Activated CD4-positive, alpha-beta memory T cell treated with anti-CD3 and anti-CD28 coated beads for 36 hours (primary cell): ENCODE data around the gene PPIG. TPM values are rescaled to one million over a fixed set of nuclear protein-coding genes. Genes with fewer than 3 reads are reported as not detected.
A peak's percentile ranks its signal among the peaks of the same experiment; 100 is the strongest.

Experiments used
- CTCF ChIA-PET: fragments of 350-600 bp; sonication (Branson Sonifier 250); formaldehyde crosslinking; loops from one replicate; lab custom pipeline; 2021; ENCODE audit warnings: antibody characterized with exemption, inconsistent platforms; lab: Charles Lee
- POLR2A ChIA-PET: fragments of 350-600 bp; sonication (Branson Sonifier 250); formaldehyde crosslinking; loops from one replicate; lab custom pipeline; 2021; ENCODE audit warnings: antibody characterized with exemption; lab: Charles Lee
- DNase-seq: peaks from one replicate; pipeline ENCODE4 v3.0.0-alpha.2; 2020
- H3K27ac Mint-ChIP-seq: one replicate; pipeline ENCODE4 v1.8.0; 2021; ENCODE audit warnings: mixed read lengths
- H3K27me3 Mint-ChIP-seq: one replicate; pipeline ENCODE4 v1.8.0; 2021; ENCODE audit warnings: mixed read lengths
- H3K36me3 Mint-ChIP-seq: one replicate; pipeline ENCODE4 v1.8.0; 2021; ENCODE audit warnings: mixed read lengths
- H3K4me1 Mint-ChIP-seq: one replicate; pipeline ENCODE4 v1.8.0; 2021; ENCODE audit warnings: low read depth, mixed read lengths
- H3K4me3 Mint-ChIP-seq: one replicate; pipeline ENCODE4 v1.8.0; 2021; ENCODE audit warnings: mild to moderate bottlenecking, mixed read lengths
- H3K9me3 Mint-ChIP-seq: one replicate; pipeline ENCODE4 v1.8.0; 2021; ENCODE audit warnings: mixed read lengths
- intact Hi-C: fragments of 100-400 bp; cut with micrococcal nuclease; formaldehyde crosslinking; loops from one replicate; pipeline ENCODE4 v1.15.1; 2023
- total RNA-seq, 2 experiments: library from RNA; stranded (reverse); gene quantifications; one replicate each; pipeline ENCODE4 v1.2.3, GENCODE V29; 2021

The PPIG gene
- total RNA-seq, 2 experiments from 2014 or later, result 52.3 to 55.3 TPM

GRCh38 chr2:169664978-169665930 is 81.1 kb downstream of the PPIG start:
- Mint-ChIP-seq H3K4me1 (no peaks in the 10 kb centered on the region), H3K4me3 (no peak overlapping the region), H3K9me3 (no peaks in the 10 kb centered on the region), H3K36me3 (no peaks in the 10 kb centered on the region), H3K27ac (no peak overlapping the region), H3K27me3 (no peaks in the 10 kb centered on the region)
- no peak for DNase-seq
- intact Hi-C loops, result no loop called here
- POLR2A ChIA-PET, result no interaction called here
- CTCF ChIA-PET, result no interaction called here

DNA sequence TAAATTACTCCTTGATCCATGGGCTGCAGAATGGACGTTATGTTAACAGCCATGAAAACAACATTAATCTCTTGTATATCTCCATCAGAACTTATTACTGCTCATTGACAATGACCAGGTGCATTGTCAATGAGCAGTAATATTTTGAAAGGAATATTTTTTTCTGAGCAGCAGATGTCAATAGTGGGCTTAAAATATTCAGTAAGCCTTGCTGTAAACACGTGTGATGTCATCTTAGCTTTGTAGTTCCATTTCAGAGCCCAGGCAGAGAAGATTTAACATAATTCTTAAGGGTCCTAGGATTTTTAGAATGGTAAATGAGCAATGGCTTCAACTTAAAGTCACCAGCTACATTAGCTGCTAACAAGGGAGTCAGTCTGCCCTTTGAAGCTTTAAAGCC is 83.4 kb downstream of the PPIG start:
- DNase-seq, result no peak
- Mint-ChIP-seq H3K4me3 (no peak overlapping the region), H3K36me3 (no peaks in the 10 kb centered on the region), H3K27ac (no peak overlapping the region), H3K27me3 (peaks cover under 1% of the 10 kb centered on the region), H3K4me1 (no peaks in the 10 kb centered on the region), H3K9me3 (no peaks in the 10 kb centered on the region)
- intact Hi-C loops, result no loop called here
- ChIA-PET CTCF (interaction anchor here (0.6 kb wide), 1 partner anchor 445 kb away, joined by 3 read pairs; no protein-coding TSS in a partner anchor), POLR2A (interaction anchor here (0.7 kb wide), 1 partner anchor 15 kb away, joined by 3 read pairs; no protein-coding TSS in a partner anchor)

DNA sequence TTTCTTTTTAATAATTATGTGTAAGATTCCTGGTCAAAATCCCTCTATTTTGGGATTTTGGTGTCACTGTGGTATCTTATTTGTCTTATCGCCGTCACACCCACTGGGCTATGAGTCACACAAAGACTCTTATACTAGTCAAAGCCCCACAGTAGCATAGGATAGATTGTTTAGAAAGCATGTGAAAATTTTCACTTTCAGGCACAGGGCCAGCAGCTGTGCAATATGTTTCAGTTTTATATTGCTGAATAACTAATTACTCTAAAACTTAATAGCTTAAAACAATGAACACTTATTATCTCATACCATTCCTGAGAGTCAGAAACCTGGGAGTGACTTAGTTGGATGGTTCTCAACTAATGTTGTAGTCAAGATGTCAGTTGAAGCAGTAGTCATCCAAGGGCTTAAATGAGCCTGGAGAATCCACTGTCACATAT is 86.1 kb downstream of the PPIG start:
- Mint-ChIP-seq H3K36me3 (no peaks in the 10 kb centered on the region), H3K4me3 (no peak overlapping the region), H3K27ac (no peak overlapping the region), H3K9me3 (no peaks in the 10 kb centered on the region), H3K27me3 (peaks cover 7% of the 10 kb centered on the region), H3K4me1 (no peaks in the 10 kb centered on the region)
- POLR2A ChIA-PET, result no interaction called here
- intact Hi-C loops, result no loop called here
- CTCF ChIA-PET, result interaction anchor here (0.7 kb wide), 1 partner anchor 24 kb away, joined by 3 read pairs; the partner anchor contains the start of gene CFAP210
- no peak for DNase-seq

- ChIA-PET POLR2A (no interaction called here), CTCF (no interaction called here)
- H3K36me3 Mint-ChIP-seq, result no peaks in the 10 kb centered on the region
- peaks cover 7% of the 10 kb centered on the region for H3K27me3 Mint-ChIP-seq
- no peak overlapping the region for H3K4me3 Mint-ChIP-seq
- H3K27ac Mint-ChIP-seq, result no peak overlapping the region
- intact Hi-C loops, result no loop called here
- no peak for DNase-seq
- H3K9me3 Mint-ChIP-seq, result no peaks in the 10 kb centered on the region
- no peaks in the 10 kb centered on the region for H3K4me1 Mint-ChIP-seq
Observed at GRCh38 chr2:169670937-169671336, 86.8 kb downstream of the PPIG start.

- Mint-ChIP-seq H3K9me3 (no peaks in the 10 kb centered on the region), H3K27ac (no peak overlapping the region), H3K4me3 (no peak overlapping the region), H3K4me1 (no peaks in the 10 kb centered on the region), H3K36me3 (no peaks in the 10 kb centered on the region), H3K27me3 (peaks cover 7% of the 10 kb centered on the region)
- intact Hi-C loops, result no loop called here
- no peak for DNase-seq
- ChIA-PET CTCF (no interaction called here), POLR2A (no interaction called here)
Observed at GRCh38 chr2:169672406-169672805, 88.3 kb downstream of the PPIG start.

DNA sequence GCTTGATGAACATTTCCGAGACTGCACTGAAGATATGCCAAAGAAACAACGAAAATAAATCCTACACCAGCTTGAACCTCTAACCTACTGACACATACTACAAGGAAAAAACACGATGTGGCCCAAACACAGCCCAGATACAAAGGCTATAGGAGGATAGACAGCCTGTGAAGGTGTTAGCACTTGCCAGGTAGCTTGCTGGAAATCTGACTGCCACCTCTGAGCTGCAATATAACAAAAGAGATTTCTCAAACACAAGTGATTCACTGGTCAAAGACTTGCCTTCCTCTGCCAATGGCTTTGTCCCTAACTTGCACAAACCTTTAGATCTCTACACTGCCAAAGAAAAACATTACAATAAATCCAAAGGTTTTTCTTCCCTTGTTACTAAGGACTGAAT is 89.0 kb downstream of the PPIG start:
- intact Hi-C loops, result no loop called here
- ChIA-PET POLR2A (no interaction called here), CTCF (no interaction called here)
- Mint-ChIP-seq H3K4me3 (no peak overlapping the region), H3K4me1 (no peaks in the 10 kb centered on the region), H3K9me3 (no peaks in the 10 kb centered on the region), H3K27me3 (peaks cover 7% of the 10 kb centered on the region), H3K36me3 (no peaks in the 10 kb centered on the region), H3K27ac (no peak overlapping the region)
- no peak for DNase-seq

DNA sequence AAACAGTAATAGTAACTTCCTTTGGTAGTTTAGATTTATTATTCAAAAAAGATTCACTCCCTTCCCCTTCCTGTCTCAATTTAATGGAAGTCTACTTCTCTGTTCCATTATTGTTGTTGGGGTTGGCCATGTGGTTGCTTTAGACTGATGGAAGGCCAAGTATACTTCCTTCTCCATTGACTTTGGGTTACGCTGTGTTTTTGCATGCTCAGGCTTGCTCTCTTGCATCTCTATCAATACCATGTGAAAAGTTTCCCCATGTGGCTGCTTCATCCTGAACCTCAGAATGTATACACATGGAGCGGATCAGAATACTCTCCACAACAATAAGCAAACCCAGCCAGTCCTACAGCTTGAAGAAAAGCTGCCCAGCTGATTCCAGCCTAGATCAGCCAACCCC is 89.8 kb downstream of the PPIG start:
- DNase-seq, result no peak
- Mint-ChIP-seq H3K27me3 (peaks cover 7% of the 10 kb centered on the region), H3K4me3 (no peak overlapping the region), H3K27ac (no peak overlapping the region), H3K9me3 (no peaks in the 10 kb centered on the region), H3K4me1 (no peaks in the 10 kb centered on the region), H3K36me3 (no peaks in the 10 kb centered on the region)
- intact Hi-C loops, result no loop called here
- ChIA-PET CTCF (interaction anchor here (1.2 kb wide), 1 partner anchor 17 kb away, joined by 3 read pairs; no protein-coding TSS in a partner anchor), POLR2A (no interaction called here)

- CTCF ChIA-PET, result no interaction called here
- no peak overlapping the region for H3K4me3 Mint-ChIP-seq
- no peaks in the 10 kb centered on the region for H3K36me3 Mint-ChIP-seq
- H3K4me1 Mint-ChIP-seq, result no peaks in the 10 kb centered on the region
- POLR2A ChIA-PET, result no interaction called here
- H3K27me3 Mint-ChIP-seq, result peaks cover 7% of the 10 kb centered on the region
- no peak for DNase-seq
- intact Hi-C loops, result no loop called here
- no peaks in the 10 kb centered on the region for H3K9me3 Mint-ChIP-seq
- no peak overlapping the region for H3K27ac Mint-ChIP-seq
Observed at GRCh38 chr2:169676357-169676756, 92.2 kb downstream of the PPIG start.

- no peak for DNase-seq
- ChIA-PET POLR2A (no interaction called here), CTCF (no interaction called here)
- Mint-ChIP-seq H3K36me3 (no peaks in the 10 kb centered on the region), H3K9me3 (no peaks in the 10 kb centered on the region), H3K4me3 (no peak overlapping the region), H3K27ac (no peak overlapping the region), H3K4me1 (no peaks in the 10 kb centered on the region), H3K27me3 (peaks cover 7% of the 10 kb centered on the region)
- intact Hi-C loops, result no loop called here
Observed at GRCh38 chr2:169676850-169677249, 92.7 kb downstream of the PPIG start.

- ChIA-PET POLR2A (interaction anchor here (0.6 to 1.8 kb wide), 5 partner anchors 10 to 203 kb away, joined by 3 to 9 read pairs (median 3); partner anchors contain the start of genes CFAP210 and PHOSPHO2), CTCF (interaction anchor here (0.5 to 1.6 kb wide), 3 partner anchors 11 to 20 kb away, joined by 3 to 7 read pairs (median 3); partner anchors contain the start of genes CFAP210 and PHOSPHO2)
- H3K27me3 Mint-ChIP-seq, result no peaks in the 10 kb centered on the region
- H3K4me3 Mint-ChIP-seq, result no peak overlapping the region
- peak; percentile 46 for DNase-seq
- peak overlapping the region; percentile 57 for H3K27ac Mint-ChIP-seq
- no peaks in the 10 kb centered on the region for H3K9me3 Mint-ChIP-seq
- H3K36me3 Mint-ChIP-seq, result no peaks in the 10 kb centered on the region
- H3K4me1 Mint-ChIP-seq, result peaks cover 13% of the 10 kb centered on the region
- intact Hi-C loops, result loop anchor here (1.0 to 10.0 kb wide), 2 partner anchors 11 to 682 kb away; partner anchors contain the start of genes CFAP210 and PHOSPHO2
Observed at GRCh38 chr2:169683054-169683424, 98.9 kb downstream of the PPIG start.

GRCh38 chr2:169683425-169684134 is 99.4 kb downstream of the PPIG start:
- Mint-ChIP-seq H3K4me3 (no peak overlapping the region), H3K4me1 (peaks cover 13% of the 10 kb centered on the region), H3K27me3 (no peaks in the 10 kb centered on the region), H3K9me3 (peaks cover 4% of the 10 kb centered on the region), H3K36me3 (peaks cover 4% of the 10 kb centered on the region), H3K27ac (peak overlapping the region; percentile 57)
- intact Hi-C loops, result loop anchor here (1.0 to 10.0 kb wide), 2 partner anchors 11 to 681 kb away; partner anchors contain the start of genes CFAP210 and PHOSPHO2
- POLR2A ChIA-PET, result interaction anchor here (0.9 to 1.8 kb wide), 4 partner anchors 9 to 204 kb away, joined by 3 to 9 read pairs (median 5); partner anchors contain the start of genes CFAP210 and PHOSPHO2
- CTCF ChIA-PET, result interaction anchor here (0.5 to 1.6 kb wide), 3 partner anchors 10 to 19 kb away, joined by 3 to 7 read pairs (median 3); partner anchors contain the start of genes CFAP210 and PHOSPHO2
- DNase-seq, result peak; percentile 22
